GM23338 (cell line): ENCODE data around the gene FAM110A. TPM values are rescaled to one million over a fixed set of nuclear protein-coding genes. Genes with fewer than 3 reads are reported as not detected.
A peak's percentile ranks its signal among the peaks of the same experiment; 100 is the strongest.

Experiments used
- ATAC-seq: fragments of 200-7000 bp; cut with Tn5 transposase; 3 replicates; pipeline ENCODE4 v1.9.1; 2020
- DNase-seq: peaks from one replicate; pipeline ENCODE4 v3.0.0-alpha.2; 2015; ENCODE audit warnings: low spot score
- H2AFZ ChIP-seq: fragments of 200-600 bp; sonication (generic); 2 replicates; pipeline ENCODE4 v1.8.0; 2016; ENCODE audit warnings: antibody characterized with exemption, mild to moderate bottlenecking, moderate library complexity
- H3F3A ChIP-seq: fragments of 200-600 bp; sonication (generic); replicated peaks from 2 replicates; pipeline ENCODE4 v1.8.0; 2017; ENCODE audit warnings: antibody characterized with exemption, mixed run types, low read depth
- H3K27ac ChIP-seq: fragments of 200-600 bp; sonication (generic); 2 replicates; pipeline ENCODE4 v1.6.1; 2016; ENCODE audit warnings: low read depth
- H3K27me3 ChIP-seq: fragments of 200-600 bp; sonication (generic); 2 replicates; pipeline ENCODE4 v1.8.0; 2016; ENCODE audit warnings: mild to moderate bottlenecking, mixed run types, moderate library complexity; ENCODE audit not compliant: insufficient read depth
- H3K36me3 ChIP-seq: fragments of 200-600 bp; sonication (generic); 2 replicates; pipeline ENCODE4 v1.8.0; 2016; ENCODE audit warnings: mild to moderate bottlenecking; ENCODE audit not compliant: insufficient read depth
- H3K4me1 ChIP-seq: fragments of 200-600 bp; sonication (generic); 2 replicates; pipeline ENCODE4 v1.8.0; 2016; ENCODE audit warnings: mild to moderate bottlenecking, moderate library complexity; ENCODE audit not compliant: insufficient read depth
- H3K4me2 ChIP-seq: fragments of 200-600 bp; sonication (generic); 2 replicates; pipeline ENCODE4 v1.7.1; 2017; ENCODE audit warnings: mixed run types
- H3K4me3 ChIP-seq: fragments of 200-600 bp; sonication (generic); 2 replicates; pipeline ENCODE4 v1.6.1; 2016; ENCODE audit warnings: mixed run types
- H3K79me2 ChIP-seq: fragments of 200-600 bp; sonication (generic); replicated peaks from 2 replicates; pipeline ENCODE4 v1.8.0; 2017; ENCODE audit warnings: mild to moderate bottlenecking; ENCODE audit not compliant: insufficient read depth
- H3K9me2 ChIP-seq: fragments of 200-600 bp; sonication (generic); 2 replicates; pipeline ENCODE4 v1.8.0; 2017; ENCODE audit not compliant: insufficient read depth
- H4K20me1 ChIP-seq: fragments of 200-600 bp; sonication (generic); replicated peaks from 2 replicates; pipeline ENCODE4 v1.8.0; 2017; ENCODE audit warnings: mild to moderate bottlenecking; ENCODE audit not compliant: insufficient read depth
- H3K27ac Mint-ChIP-seq: 2 replicates; pipeline ENCODE4 v1.8.0; 2020; ENCODE audit warnings: inconsistent platforms, mild to moderate bottlenecking, moderate library complexity, mixed read lengths
- H3K27me3 Mint-ChIP-seq: 3 replicates; pipeline ENCODE4 v1.8.0; 2022; ENCODE audit warnings: low read depth, mild to moderate bottlenecking, moderate library complexity, mixed read lengths, inconsistent platforms; ENCODE audit not compliant: insufficient read depth, poor library complexity
- H3K36me3 Mint-ChIP-seq: 3 replicates; pipeline ENCODE4 v1.8.0; 2021; ENCODE audit warnings: low read depth, mild to moderate bottlenecking, inconsistent platforms, moderate library complexity, mixed read lengths
- H3K4me1 Mint-ChIP-seq: 3 replicates; pipeline ENCODE4 v1.8.0; 2020; ENCODE audit warnings: mild to moderate bottlenecking, inconsistent platforms, mixed read lengths
- H3K4me3 Mint-ChIP-seq: 3 replicates; pipeline ENCODE4 v1.8.0; 2021; ENCODE audit warnings: moderate library complexity, mild to moderate bottlenecking, inconsistent platforms, mixed read lengths
- H3K9me3 Mint-ChIP-seq: 3 replicates; pipeline ENCODE4 v1.8.0; 2020; ENCODE audit warnings: moderate library complexity, mild to moderate bottlenecking, inconsistent platforms, mixed read lengths
- CTCF ChIP-seq, 2 experiments: fragments of 200-600 bp in 1 of 2; sonication (generic) in 1 of 2; conservative IDR thresholded peaks; 2 replicates each; pipeline versions ENCODE4 v1.5.1 to v1.6.1; 2016 to 2017; ENCODE audit warnings: antibody characterized with exemption in 2 of 2, low read depth in 2 of 2, mild to moderate bottlenecking in 2 of 2, moderate library complexity in 1 of 2
- ETS1 ChIP-seq: IDR thresholded peaks from 2 replicates; pipeline ENCODE4 v1.6.1; 2016; ENCODE audit warnings: antibody characterized with exemption
- EZH2 ChIP-seq: fragments of 200-600 bp; sonication (generic); IDR thresholded peaks from one replicate; pipeline ENCODE4 v1.8.0; 2017; ENCODE audit warnings: antibody characterized with exemption, mild to moderate bottlenecking, low read depth; ENCODE audit not compliant: unreplicated experiment
- EZH2phosphoT487 ChIP-seq: fragments of 200-600 bp; sonication (generic); IDR thresholded peaks from one replicate; pipeline ENCODE4 v1.8.1; 2018; ENCODE audit warnings: antibody characterized with exemption; ENCODE audit not compliant: unreplicated experiment
- JUNB ChIP-seq: IDR thresholded peaks from one replicate; pipeline ENCODE4 v1.6.1; 2016; ENCODE audit warnings: antibody characterized with exemption; ENCODE audit not compliant: unreplicated experiment
- NANOG ChIP-seq: IDR thresholded peaks from 2 replicates; pipeline ENCODE4 v1.6.1; 2016; ENCODE audit warnings: antibody characterized with exemption, borderline replicate concordance
- POLR2AphosphoS5 ChIP-seq: IDR thresholded peaks from 2 replicates; pipeline ENCODE4 v1.6.1; 2016; ENCODE audit warnings: antibody characterized with exemption, low read depth
- REST ChIP-seq: IDR thresholded peaks from one replicate; pipeline ENCODE4 v1.6.1; 2018; ENCODE audit warnings: antibody characterized with exemption; ENCODE audit not compliant: unreplicated experiment
- STAT1 ChIP-seq: IDR thresholded peaks from one replicate; pipeline ENCODE4 v1.6.1; 2016; ENCODE audit warnings: antibody characterized with exemption; ENCODE audit not compliant: unreplicated experiment
- ZNF114 ChIP-seq: fragments of 250-450 bp; sonication (Bioruptor Pico); IDR thresholded peaks from 2 replicates; pipeline ENCODE4 v1.5.0; 2020; ENCODE audit warnings: mild to moderate bottlenecking, moderate library complexity
- ZNF331 ChIP-seq: fragments of 250-450 bp; sonication (Bioruptor Pico); IDR thresholded peaks from 2 replicates; pipeline ENCODE4 v1.5.0; 2020; ENCODE audit warnings: low read depth, mild to moderate bottlenecking, moderate library complexity
- polyA plus RNA-seq: library from polyadenylated mRNA; unstranded; fragments of >200 nt; fragmentation: Nextera tagmentation; extraction: Ambion mirVana; gene quantifications from 2 replicates; pipeline ENCODE4 v1.2.1, GENCODE V29; 2016
- total RNA-seq: library from RNA; depleted of rRNA; stranded (reverse); fragments of >200 nt; shearing (Covaris generic); gene quantifications from 2 replicates; pipeline ENCODE4 v1.2.3, GENCODE V29; 2014

Gene FAM110A
- total and polyA plus RNA-seq, 2 experiments from 2014 or later: 10.7 to 13.7 TPM

DNA sequence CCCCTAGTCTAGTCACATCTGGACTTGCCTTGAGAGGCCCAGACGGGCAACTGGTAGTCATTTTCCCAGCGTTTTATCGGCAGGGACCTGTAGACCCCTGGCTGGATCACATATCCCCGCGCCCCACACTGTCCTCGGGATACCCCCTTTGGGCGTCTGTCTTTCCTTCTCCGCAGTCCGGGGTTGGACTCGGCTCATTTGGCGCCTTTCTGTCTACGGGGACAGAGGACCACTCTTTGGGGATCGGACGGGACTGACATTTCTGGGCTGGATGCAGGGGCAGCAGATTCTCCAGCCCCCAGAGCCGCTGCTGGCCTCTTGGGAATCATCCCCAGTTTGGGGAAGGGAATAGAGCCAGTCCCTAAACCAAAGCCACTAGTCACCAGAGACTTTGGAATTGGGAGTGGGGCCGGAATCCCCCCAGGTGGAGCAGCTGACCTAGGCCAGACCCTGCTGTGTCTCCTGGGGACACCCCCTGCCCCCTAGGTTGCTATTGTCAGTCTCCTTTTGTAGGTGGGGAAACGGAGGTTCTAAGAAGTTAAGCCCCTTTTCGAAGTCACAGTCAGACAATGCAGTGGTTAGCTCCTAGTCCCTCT is 734 bp downstream of the FAM110A start:
- Mint-ChIP-seq H3K36me3 (no peaks in the 10 kb centered on the region; the same call in 2 of the 3 replicates), H3K9me3 (peaks cover 4% of the 10 kb centered on the region; the same call in 2 of the 3 replicates), H3K27ac (no peak overlapping the region), H3K4me3 (peak overlapping the region; percentile 79), H3K4me1 (peaks cover 4% of the 10 kb centered on the region), H3K27me3 (peaks cover 15% of the 10 kb centered on the region)
- H4K20me1 ChIP-seq: no peaks in the 10 kb centered on the region
- H3K4me3 ChIP-seq: peak overlapping the region; percentile 77
- H3K9me2 ChIP-seq: no peaks in the 10 kb centered on the region
- H3K36me3 ChIP-seq: no peaks in the 10 kb centered on the region
- H2AFZ ChIP-seq: peak overlapping the region; percentile 97
- peak overlapping the region; percentile 91 for H3K4me2 ChIP-seq
- H3K79me2 ChIP-seq: no peaks in the 10 kb centered on the region
- peaks cover 12% of the 10 kb centered on the region for H3K4me1 ChIP-seq
- DNase-seq (peak; percentile 56), ATAC-seq (peak; percentile 31; the same call in 2 of the 3 replicates)
- no peak overlapping the region for H3K27ac ChIP-seq
- H3K27me3 ChIP-seq: peaks cover 16% of the 10 kb centered on the region
- H3F3A ChIP-seq: no peaks in the 10 kb centered on the region
- TF ChIP-seq EZH2 (peak; percentile 39), ZNF331 (CRISPR knock-in tag) (no peak), JUNB (no peak), EZH2phosphoT487 (no peak), NANOG (no peak), CTCF (conservative IDR thresholded peaks at IDR 0.05; ENCODE audit: low read depth in 2 of 2) (no peak), ETS1 (no peak), POLR2AphosphoS5 (no peak), STAT1 (no peak)

DNA sequence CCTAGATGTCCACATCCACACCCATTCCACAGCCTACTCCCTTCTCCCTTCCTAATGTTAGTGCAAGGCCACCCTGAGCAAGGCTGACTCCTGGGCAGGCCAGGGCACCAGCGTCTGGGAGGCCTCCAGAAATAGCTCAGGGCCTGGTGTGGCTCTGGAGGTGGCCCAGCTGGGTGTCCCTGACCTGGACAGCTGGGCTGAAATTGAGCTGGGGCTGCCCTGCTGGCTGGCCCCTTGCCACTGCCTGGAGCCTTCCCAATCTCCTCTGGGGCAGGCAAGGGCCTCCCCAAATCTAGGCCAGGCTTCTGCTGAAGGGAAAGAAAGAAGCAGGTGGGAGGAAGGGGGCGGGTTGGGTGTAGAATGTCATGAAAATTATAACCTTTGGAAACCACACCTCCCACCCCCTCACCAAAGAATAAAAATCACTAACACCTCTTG is 2.1 kb downstream of the FAM110A start:
- DNase-seq (no peak), ATAC-seq (no peak)
- peaks cover 4% of the 10 kb centered on the region; the same call in 2 of the 3 replicates for H3K9me3 Mint-ChIP-seq
- no peaks in the 10 kb centered on the region; the same call in 2 of the 3 replicates for H3K36me3 Mint-ChIP-seq
- Histone ChIP-seq H3K4me2 (no peak overlapping the region), H3K79me2 (no peaks in the 10 kb centered on the region), H3K4me1 (peaks cover 12% of the 10 kb centered on the region), H3K27ac (no peak overlapping the region), H3F3A (0 out of 2 replicates have a peak, but pooled peaks cover 6% of the 10 kb centered on the region), H3K9me2 (no peaks in the 10 kb centered on the region), H2AFZ (no peak overlapping the region), H4K20me1 (no peaks in the 10 kb centered on the region), H3K36me3 (no peaks in the 10 kb centered on the region), H3K27me3 (peaks cover 17% of the 10 kb centered on the region), H3K4me3 (no peak overlapping the region)
- H3K4me1 Mint-ChIP-seq: peaks cover 9% of the 10 kb centered on the region
- no peak for TF ChIP-seq STAT1
- TF ChIP-seq ZNF114 (CRISPR knock-in tag): no peak
- no peak for TF ChIP-seq POLR2AphosphoS5
- no peak for TF ChIP-seq EZH2phosphoT487
- TF ChIP-seq ZNF331 (CRISPR knock-in tag): no peak
- TF ChIP-seq CTCF (conservative IDR thresholded peaks at IDR 0.05; ENCODE audit: low read depth in 2 of 2): no peak
- no peak for TF ChIP-seq EZH2
- no peak for TF ChIP-seq ETS1
- no peak for TF ChIP-seq REST
- no peak overlapping the region for H3K4me3 Mint-ChIP-seq
- no peak overlapping the region for H3K27ac Mint-ChIP-seq
- H3K27me3 Mint-ChIP-seq: peaks cover 19% of the 10 kb centered on the region
